Ishikawa (cell line): ENCODE data around the gene ITGA1.
A peak's percentile ranks its signal among the peaks of the same experiment; 100 is the strongest.

Source experiments
- CEBPB ChIP-seq: IDR thresholded peaks from 2 replicates; pipeline ENCODE4 v1.6.1; 2012
- CREB1 ChIP-seq: IDR thresholded peaks from 2 replicates; pipeline ENCODE4 v1.6.1; 2012; ENCODE audit warnings: low read depth
- EGR1 ChIP-seq: IDR thresholded peaks from 2 replicates; pipeline ENCODE4 v1.6.1; 2012
- EP300 ChIP-seq: IDR thresholded peaks from 2 replicates; pipeline ENCODE4 v1.6.1; 2012; ENCODE audit warnings: borderline replicate concordance
- FOXM1 ChIP-seq: IDR thresholded peaks from 2 replicates; pipeline ENCODE4 v1.6.1; 2012; ENCODE audit warnings: low read depth, borderline replicate concordance
- NFIC ChIP-seq: IDR thresholded peaks from 2 replicates; pipeline ENCODE4 v1.6.1; 2012
- RAD21 ChIP-seq: IDR thresholded peaks from 2 replicates; pipeline ENCODE4 v1.6.1; 2012; ENCODE audit warnings: low read depth
- REST ChIP-seq: IDR thresholded peaks from 2 replicates; pipeline ENCODE4 v1.6.1; 2012; ENCODE audit warnings: low read depth, mild to moderate bottlenecking
- TAF1 ChIP-seq: IDR thresholded peaks from 2 replicates; pipeline ENCODE4 v1.6.1; 2012; ENCODE audit warnings: low read depth, mild to moderate bottlenecking
- TCF12 ChIP-seq: IDR thresholded peaks from 2 replicates; pipeline ENCODE4 v1.6.1; 2012; ENCODE audit warnings: low read depth
- TEAD4 ChIP-seq: IDR thresholded peaks from 2 replicates; pipeline ENCODE4 v1.6.1; 2012
- YY1 ChIP-seq: IDR thresholded peaks from 2 replicates; pipeline ENCODE4 v1.6.1; 2012; ENCODE audit warnings: low read depth
- ZBTB7A ChIP-seq: IDR thresholded peaks from 2 replicates; pipeline ENCODE4 v1.6.1; 2012; ENCODE audit warnings: low read depth
- TF ChIP-seq, protein P1 (sequence below): IDR thresholded peaks from 2 replicates; pipeline ENCODE4 v1.6.1; 2012
- TF ChIP-seq, protein P2 (sequence below): IDR thresholded peaks from 2 replicates; pipeline ENCODE4 v1.6.1; 2012

ITGA1 gene

DNA sequence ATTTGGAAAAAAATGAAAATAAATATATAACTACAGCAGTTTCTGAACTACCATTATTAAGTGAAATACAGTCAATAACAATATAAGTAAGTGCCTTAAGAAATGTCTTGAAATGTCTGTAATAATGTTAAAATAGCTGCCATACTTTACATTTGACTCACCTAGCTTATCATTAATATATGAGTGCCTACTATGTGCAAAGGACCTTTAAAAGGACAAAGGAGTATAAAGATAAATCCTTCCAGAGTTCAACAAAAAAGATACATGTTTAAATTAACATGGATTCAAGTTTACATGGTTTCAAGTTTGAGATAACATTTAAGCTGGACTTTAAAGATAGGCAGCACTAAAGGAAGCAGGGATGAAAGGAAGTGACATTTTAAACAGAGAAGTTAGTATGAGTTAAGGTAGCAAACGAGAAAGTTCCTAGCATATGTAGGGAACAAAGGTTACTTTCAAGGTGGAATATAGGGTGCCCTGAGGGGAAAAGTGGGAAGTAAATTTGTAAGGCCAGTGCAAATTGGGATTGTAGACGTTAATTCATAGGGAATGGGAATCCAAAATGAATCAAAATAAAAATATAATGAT, 8.9 kb downstream of the ITGA1 start:
- TF ChIP-seq RAD21 (no peak), FOXM1 (no peak), TCF12 (no peak), CREB1 (no peak), YY1 (no peak), ZBTB7A (no peak), TEAD4 (no peak), REST (no peak), EGR1 (no peak), CEBPB (no peak), NFIC (no peak)
- TF ChIP-seq, protein P1, sequence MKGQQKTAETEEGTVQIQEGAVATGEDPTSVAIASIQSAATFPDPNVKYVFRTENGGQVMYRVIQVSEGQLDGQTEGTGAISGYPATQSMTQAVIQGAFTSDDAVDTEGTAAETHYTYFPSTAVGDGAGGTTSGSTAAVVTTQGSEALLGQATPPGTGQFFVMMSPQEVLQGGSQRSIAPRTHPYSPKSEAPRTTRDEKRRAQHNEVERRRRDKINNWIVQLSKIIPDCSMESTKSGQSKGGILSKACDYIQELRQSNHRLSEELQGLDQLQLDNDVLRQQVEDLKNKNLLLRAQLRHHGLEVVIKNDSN = no peak

GRCh38 chr5:52798938-52799337, 11.2 kb downstream of the ITGA1 start:
- no peak for TF ChIP-seq CREB1
- no peak for TF ChIP-seq TCF12
- TF ChIP-seq CEBPB = no peak
- TF ChIP-seq YY1 = no peak
- no peak for TF ChIP-seq ZBTB7A
- TF ChIP-seq, protein P1 = no peak
- TF ChIP-seq TAF1 = no peak
- no peak for TF ChIP-seq TEAD4
- TF ChIP-seq REST = no peak
- no peak for TF ChIP-seq NFIC
- no peak for TF ChIP-seq FOXM1
- no peak for TF ChIP-seq RAD21
- no peak for TF ChIP-seq EGR1
- no peak for TF ChIP-seq EP300
- TF ChIP-seq, protein P2, sequence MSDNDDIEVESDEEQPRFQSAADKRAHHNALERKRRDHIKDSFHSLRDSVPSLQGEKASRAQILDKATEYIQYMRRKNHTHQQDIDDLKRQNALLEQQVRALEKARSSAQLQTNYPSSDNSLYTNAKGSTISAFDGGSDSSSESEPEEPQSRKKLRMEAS = no peak

DNA sequence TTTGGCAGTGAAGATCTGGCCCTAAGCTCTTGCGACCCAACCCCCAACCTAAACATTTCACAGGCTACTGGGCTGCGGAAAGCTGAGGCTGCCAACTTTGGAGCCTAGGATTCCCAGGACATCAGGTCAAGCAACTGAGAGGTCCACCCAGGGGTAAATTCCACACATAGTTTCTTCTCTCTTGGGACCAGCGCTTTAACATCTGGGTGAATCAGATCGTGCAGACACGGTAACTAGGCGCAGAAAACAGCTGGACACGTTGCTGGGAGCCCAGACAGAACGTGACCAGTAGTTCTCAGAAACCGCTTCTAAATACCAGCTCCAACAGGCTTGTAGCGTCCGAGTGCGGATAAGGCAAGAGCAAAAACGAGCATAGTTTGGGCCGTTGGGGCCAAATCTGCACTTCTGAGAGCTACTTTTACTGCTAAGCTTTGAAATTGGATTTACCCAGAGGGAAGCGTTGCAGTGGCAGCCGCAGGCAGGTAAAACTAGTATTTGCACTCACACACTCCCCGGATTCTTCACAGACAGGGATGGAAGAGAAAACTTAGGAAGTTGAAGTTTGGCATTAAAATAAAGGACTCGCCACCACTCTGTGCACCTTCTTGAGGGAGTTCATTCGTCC, 11.8 kb downstream of the ITGA1 start:
- TF ChIP-seq TAF1 (no peak), ZBTB7A (no peak), NFIC (peak; percentile 55), REST (no peak), CREB1 (no peak), TCF12 (no peak), CEBPB (no peak), EGR1 (no peak), RAD21 (no peak), YY1 (no peak), FOXM1 (no peak), EP300 (peak; percentile 51; the same call in 1 of the 2 replicates), TEAD4 (peak; percentile 85)
- TF ChIP-seq, protein P2 = 0 out of 2 replicates have a peak, but pooled peaks have one; percentile 28
- TF ChIP-seq, protein P1 = no peak

GRCh38 chr5:52799983-52800393, 12.3 kb downstream of the ITGA1 start:
- TF ChIP-seq TAF1 (peak; percentile 81), TCF12 (no peak), CEBPB (no peak), ZBTB7A (no peak), REST (no peak), EP300 (no peak), TEAD4 (no peak), NFIC (no peak), FOXM1 (no peak), EGR1 (no peak), YY1 (no peak)
- TF ChIP-seq, protein P2 = peak; percentile 52
- TF ChIP-seq, protein P1 = no peak; the same call in 1 of the 2 replicates
